ENCODE results near the gene RAPGEF6.

DNA sequence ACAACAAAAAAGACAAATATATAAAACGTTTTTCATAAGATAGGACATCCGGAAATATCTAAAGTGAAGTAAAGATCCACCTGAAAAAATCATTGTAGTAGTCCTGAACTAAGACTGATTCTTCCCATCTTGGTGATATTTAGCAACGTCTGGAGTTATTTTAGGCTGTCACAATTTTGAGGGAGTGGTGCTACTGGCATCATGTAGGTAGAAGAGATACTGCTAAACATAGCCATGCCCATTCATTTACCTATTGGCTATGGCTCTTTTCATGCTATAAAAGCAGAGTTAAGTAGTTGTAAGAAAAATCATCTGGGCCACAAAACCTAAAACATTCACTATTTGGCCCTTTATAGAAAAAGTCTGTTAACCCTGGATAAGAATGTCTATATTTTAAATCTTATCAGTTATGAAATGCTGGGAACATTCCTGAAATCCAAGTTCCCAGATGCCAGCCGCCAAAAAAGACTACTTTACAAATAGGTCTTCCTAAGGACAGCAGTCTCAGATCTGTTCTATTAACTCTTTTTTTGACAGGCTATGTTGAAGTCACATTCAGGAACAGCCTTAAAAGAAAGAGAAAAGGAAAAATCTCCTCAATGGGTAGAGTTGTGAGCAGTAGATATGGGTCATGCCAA, 27.0 kb downstream of the RAPGEF6 start:
- TF ChIP-seq, protein P1, sequence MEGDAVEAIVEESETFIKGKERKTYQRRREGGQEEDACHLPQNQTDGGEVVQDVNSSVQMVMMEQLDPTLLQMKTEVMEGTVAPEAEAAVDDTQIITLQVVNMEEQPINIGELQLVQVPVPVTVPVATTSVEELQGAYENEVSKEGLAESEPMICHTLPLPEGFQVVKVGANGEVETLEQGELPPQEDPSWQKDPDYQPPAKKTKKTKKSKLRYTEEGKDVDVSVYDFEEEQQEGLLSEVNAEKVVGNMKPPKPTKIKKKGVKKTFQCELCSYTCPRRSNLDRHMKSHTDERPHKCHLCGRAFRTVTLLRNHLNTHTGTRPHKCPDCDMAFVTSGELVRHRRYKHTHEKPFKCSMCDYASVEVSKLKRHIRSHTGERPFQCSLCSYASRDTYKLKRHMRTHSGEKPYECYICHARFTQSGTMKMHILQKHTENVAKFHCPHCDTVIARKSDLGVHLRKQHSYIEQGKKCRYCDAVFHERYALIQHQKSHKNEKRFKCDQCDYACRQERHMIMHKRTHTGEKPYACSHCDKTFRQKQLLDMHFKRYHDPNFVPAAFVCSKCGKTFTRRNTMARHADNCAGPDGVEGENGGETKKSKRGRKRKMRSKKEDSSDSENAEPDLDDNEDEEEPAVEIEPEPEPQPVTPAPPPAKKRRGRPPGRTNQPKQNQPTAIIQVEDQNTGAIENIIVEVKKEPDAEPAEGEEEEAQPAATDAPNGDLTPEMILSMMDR (IDR thresholded peaks at IDR 0.05) = no peak
- no peak for TF ChIP-seq POLR2A (IDR thresholded peaks at IDR 0.05)
